KMS-11 (cell line): ENCODE data around the gene ZNF574.

Experiments
- H2AFZ ChIP-seq: fragments of 200-600 bp; sonication (generic); 2 replicates; pipeline ENCODE4 v1.6.1; 2016; ENCODE audit warnings: antibody characterized with exemption, mixed run types, low read depth
- H3K27ac ChIP-seq: fragments of 200-600 bp; sonication (generic); 2 replicates; pipeline ENCODE4 v1.6.1; 2016; ENCODE audit warnings: mild to moderate bottlenecking, mixed run types
- H3K27me3 ChIP-seq: fragments of 200-600 bp; sonication (generic); 2 replicates; pipeline ENCODE4 v1.6.1; 2017; ENCODE audit warnings: mild to moderate bottlenecking, low read depth, mixed run types, moderate library complexity; ENCODE audit not compliant: insufficient read depth
- H3K36me3 ChIP-seq: fragments of 200-600 bp; sonication (generic); 2 replicates; pipeline ENCODE4 v1.6.1; 2017; ENCODE audit warnings: mild to moderate bottlenecking, mixed run types; ENCODE audit not compliant: insufficient read depth
- H3K4me1 ChIP-seq: fragments of 200-600 bp; sonication (generic); 2 replicates; pipeline ENCODE4 v1.6.1; 2016; ENCODE audit warnings: mild to moderate bottlenecking, low read depth, mixed run types; ENCODE audit not compliant: poor library complexity, severe bottlenecking
- H3K4me2 ChIP-seq: fragments of 200-600 bp; sonication (generic); 2 replicates; pipeline ENCODE4 v1.7.0; 2016; ENCODE audit warnings: mild to moderate bottlenecking, mixed run types
- H3K4me3 ChIP-seq: fragments of 200-600 bp; sonication (generic); IDR thresholded peaks from 2 replicates; pipeline ENCODE4 v1.6.1; 2017; ENCODE audit warnings: low read depth, low read length, mixed read lengths; ENCODE audit not compliant: insufficient read depth
- H3K79me2 ChIP-seq: fragments of 200-600 bp; sonication (generic); 2 replicates; pipeline ENCODE4 v1.6.1; 2016; ENCODE audit warnings: low read depth, mixed run types; ENCODE audit not compliant: insufficient read depth
- H3K9ac ChIP-seq: fragments of 200-600 bp; sonication (generic); 2 replicates; pipeline ENCODE4 v1.6.1; 2016; ENCODE audit warnings: mild to moderate bottlenecking, mixed run types
- H4K20me1 ChIP-seq: fragments of 200-600 bp; sonication (generic); 2 replicates; pipeline ENCODE4 v1.6.1; 2016; ENCODE audit warnings: mild to moderate bottlenecking, mixed run types; ENCODE audit not compliant: insufficient read depth
- CTCF ChIP-seq: fragments of 200-600 bp; sonication (generic); conservative IDR thresholded peaks from 2 replicates; pipeline ENCODE4 v1.6.1; 2017; ENCODE audit warnings: low read depth, mild to moderate bottlenecking, antibody characterized with exemption, low read length, moderate library complexity, mixed read lengths

Gene ZNF574

GRCh38 chr19:42110658-42111057, 34.7 kb downstream of the ZNF574 start:
- no peaks in the 10 kb centered on the region for H4K20me1 ChIP-seq
- no peak overlapping the region for H3K4me2 ChIP-seq
- H3K27me3 ChIP-seq: peaks cover 78% of the 10 kb centered on the region
- no peak for TF ChIP-seq CTCF
- no peaks in the 10 kb centered on the region for H3K4me1 ChIP-seq
- H3K4me3 ChIP-seq: no peak overlapping the region
- no peaks in the 10 kb centered on the region for H3K36me3 ChIP-seq
- no peak overlapping the region for H3K9ac ChIP-seq
- H3K27ac ChIP-seq: no peak overlapping the region
- H2AFZ ChIP-seq: no peak overlapping the region
- no peaks in the 10 kb centered on the region for H3K79me2 ChIP-seq

- Histone ChIP-seq H3K4me3 (no peak overlapping the region), H3K79me2 (no peaks in the 10 kb centered on the region), H3K4me1 (no peaks in the 10 kb centered on the region)
Measured at GRCh38 chr19:42111384-42111783, 35.4 kb downstream of the ZNF574 start.

GRCh38 chr19:42111811-42112210, 35.8 kb downstream of the ZNF574 start:
- TF ChIP-seq CTCF: no peak
- peaks cover 79% of the 10 kb centered on the region for H3K27me3 ChIP-seq
- no peaks in the 10 kb centered on the region for H4K20me1 ChIP-seq
- no peak overlapping the region for H2AFZ ChIP-seq
- no peaks in the 10 kb centered on the region for H3K79me2 ChIP-seq
- H3K4me2 ChIP-seq: no peak overlapping the region
- no peak overlapping the region for H3K27ac ChIP-seq
- H3K4me3 ChIP-seq: no peak overlapping the region
- H3K4me1 ChIP-seq: no peaks in the 10 kb centered on the region
- H3K36me3 ChIP-seq: no peaks in the 10 kb centered on the region
- H3K9ac ChIP-seq: no peak overlapping the region

More at GRCh38 chr19:42111384-42111783, 35.4 kb downstream of the ZNF574 start:
- Histone ChIP-seq H3K9ac (no peak overlapping the region), H3K36me3 (no peaks in the 10 kb centered on the region), H2AFZ (no peak overlapping the region), H3K4me2 (no peak overlapping the region), H3K27ac (no peak overlapping the region), H3K27me3 (peaks cover 78% of the 10 kb centered on the region), H4K20me1 (no peaks in the 10 kb centered on the region)
- no peak for TF ChIP-seq CTCF

GRCh38 chr19:42113641-42114348, 37.8 kb downstream of the ZNF574 start:
- Histone ChIP-seq H3K4me1 (no peaks in the 10 kb centered on the region), H3K4me3 (no peak overlapping the region), H3K9ac (no peak overlapping the region), H3K79me2 (no peaks in the 10 kb centered on the region), H3K36me3 (no peaks in the 10 kb centered on the region), H3K27me3 (peaks cover 77% of the 10 kb centered on the region), H4K20me1 (no peaks in the 10 kb centered on the region), H3K27ac (no peak overlapping the region), H3K4me2 (no peak overlapping the region), H2AFZ (no peak overlapping the region)
- no peak for TF ChIP-seq CTCF
